MG63 (cell line): Measurements from ENCODE around the gene KLHL22. TPM values are rescaled to one million over a fixed set of nuclear protein-coding genes. Genes with fewer than 3 reads are reported as not detected.
"Not testable (repeated sequence)": the region's sequence is repeated elsewhere in the genome, so short reads cannot be mapped to it uniquely, and the experiment has no call there.

Source experiments
- DNase-seq: peaks from one replicate; pipeline ENCODE4 v3.0.0-alpha.2; 2020
- H3K27me3 ChIP-seq: fragments of 250-450 bp; sonication (Bioruptor Pico); 2 replicates; pipeline ENCODE4 v1.5.1; 2020; ENCODE audit warnings: mild to moderate bottlenecking, moderate library complexity
- H3K36me3 ChIP-seq: fragments of 250-450 bp; sonication (Bioruptor Pico); 2 replicates; pipeline ENCODE4 v1.5.1; 2020; ENCODE audit warnings: mild to moderate bottlenecking, moderate library complexity
- H3K4me3 ChIP-seq: fragments of 250-450 bp; sonication (Bioruptor Pico); 2 replicates; pipeline ENCODE4 v1.5.1; 2020; ENCODE audit warnings: mild to moderate bottlenecking, moderate library complexity
- H3K9me3 ChIP-seq: fragments of 250-450 bp; sonication (Bioruptor Pico); 2 replicates; pipeline ENCODE4 v1.5.1; 2020; ENCODE audit warnings: mild to moderate bottlenecking, moderate library complexity
- total RNA-seq: library from RNA; depleted of rRNA; stranded (reverse); fragments of >200 nt; shearing (Covaris generic); gene quantifications from 2 replicates; pipeline ENCODE4 v1.2.3, GENCODE V29; 2014; ENCODE audit warnings: low replicate concordance

KLHL22 gene
- total RNA-seq, 1 experiment from 2014 or later = 29.1 TPM

- no peak for DNase-seq
- Histone ChIP-seq H3K36me3 (no peaks in the 10 kb centered on the region; the same call in none of the 2 replicates), H3K27me3 (no peaks in the 10 kb centered on the region)
These were observed 6.6 kb downstream of the KLHL22 start for GRCh38 chr22:20488946-20489345.

DNA sequence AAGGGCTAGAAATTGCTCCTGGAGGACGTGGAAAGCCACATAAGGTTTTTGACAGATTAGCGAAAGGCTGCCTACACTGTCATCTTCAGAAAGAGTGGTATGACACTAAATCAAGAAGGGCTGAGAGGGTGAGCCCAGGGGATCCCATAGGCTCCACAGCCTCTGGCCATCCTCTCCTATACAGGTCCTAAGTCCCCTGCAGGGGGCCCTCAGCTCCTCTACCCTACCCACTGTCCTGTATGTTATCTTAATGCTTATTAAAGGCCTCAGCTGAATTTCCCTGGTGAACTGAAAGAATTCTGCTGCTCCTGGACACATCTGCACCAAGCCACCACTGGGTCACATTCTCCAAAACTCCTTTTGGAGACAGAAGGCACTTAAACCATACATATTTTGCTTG lies 7.9 kb downstream of the KLHL22 start:
- DNase-seq = no peak
- H3K9me3 ChIP-seq = no peaks in the 10 kb centered on the region
- H3K27me3 ChIP-seq = no peaks in the 10 kb centered on the region
- no peak overlapping the region for H3K4me3 ChIP-seq
- H3K36me3 ChIP-seq = no peaks in the 10 kb centered on the region; the same call in 1 of the 2 replicates

More at GRCh38 chr22:20488946-20489345, 6.6 kb downstream of the KLHL22 start:
- H3K9me3 ChIP-seq = no peaks in the 10 kb centered on the region
- no peak overlapping the region for H3K4me3 ChIP-seq

- Histone ChIP-seq H3K36me3 (no peaks in the 10 kb centered on the region; the same call in none of the 2 replicates), H3K27me3 (no peaks in the 10 kb centered on the region), H3K9me3 (no peaks in the 10 kb centered on the region), H3K4me3 (no peak overlapping the region)
- DNase-seq = no peak
These were observed 9.4 kb downstream of the KLHL22 start for GRCh38 chr22:20486229-20486628.

- Histone ChIP-seq H3K9me3 (no peaks in the 10 kb centered on the region), H3K4me3 (no peak overlapping the region), H3K36me3 (no peaks in the 10 kb centered on the region; the same call in none of the 2 replicates), H3K27me3 (no peaks in the 10 kb centered on the region)
- DNase-seq = no peak
These were observed 10.5 kb downstream of the KLHL22 start for GRCh38 chr22:20484948-20485683.

- no peak for DNase-seq
- Histone ChIP-seq H3K9me3 (no peaks in the 10 kb centered on the region), H3K27me3 (no peaks in the 10 kb centered on the region)
These were observed 11.8 kb downstream of the KLHL22 start for GRCh38 chr22:20483771-20484170.

GRCh38 chr22:20483143-20483506 lies 12.5 kb downstream of the KLHL22 start:
- not testable (repeated sequence) for H3K4me3 ChIP-seq, H3K36me3 ChIP-seq, H3K27me3 ChIP-seq, DNase-seq, H3K9me3 ChIP-seq

More at GRCh38 chr22:20483771-20484170, 11.8 kb downstream of the KLHL22 start:
- no peaks in the 10 kb centered on the region; the same call in none of the 2 replicates for H3K36me3 ChIP-seq
- H3K4me3 ChIP-seq = no peak overlapping the region

DNA sequence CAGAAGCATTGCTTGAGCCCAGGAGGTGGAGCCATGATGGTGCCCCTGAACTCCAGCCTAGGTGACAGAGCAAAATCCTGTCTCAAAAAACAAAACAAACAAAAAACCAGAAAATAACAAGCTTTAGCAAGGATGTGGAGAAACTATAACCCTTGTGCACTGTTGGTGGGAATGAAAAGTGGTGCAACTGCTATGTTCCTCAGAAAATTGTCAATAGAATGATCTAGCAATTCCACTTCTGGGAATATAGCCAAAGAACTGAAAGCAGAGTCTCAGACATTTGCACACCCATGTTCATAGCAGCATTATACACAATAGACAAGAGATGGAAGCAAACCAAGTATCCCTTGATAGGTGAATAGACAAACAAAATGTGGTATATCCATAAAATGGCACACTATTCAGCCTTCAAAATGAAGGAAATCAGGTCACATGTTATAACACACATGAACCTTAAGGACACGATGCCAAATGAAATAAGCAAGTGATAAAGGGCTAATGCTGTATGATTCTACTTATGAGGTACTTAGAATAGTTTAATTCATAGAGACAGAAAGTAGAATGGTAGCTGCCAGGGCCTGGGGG lies 15.9 kb downstream of the KLHL22 start:
- no peaks in the 10 kb centered on the region for H3K9me3 ChIP-seq
- H3K36me3 ChIP-seq = no peaks in the 10 kb centered on the region; the same call in 1 of the 2 replicates
- H3K4me3 ChIP-seq = no peak overlapping the region
- no peaks in the 10 kb centered on the region for H3K27me3 ChIP-seq
- DNase-seq = no peak

- H3K9me3 ChIP-seq, H3K36me3 ChIP-seq, H3K27me3 ChIP-seq, H3K4me3 ChIP-seq, DNase-seq: not testable (repeated sequence)
These were observed 17.5 kb downstream of the KLHL22 start for GRCh38 chr22:20478059-20478458.

GRCh38 chr22:20475569-20475968 lies 20.0 kb downstream of the KLHL22 start:
- not testable (repeated sequence) for H3K9me3 ChIP-seq, H3K36me3 ChIP-seq, DNase-seq, H3K27me3 ChIP-seq, H3K4me3 ChIP-seq

DNA sequence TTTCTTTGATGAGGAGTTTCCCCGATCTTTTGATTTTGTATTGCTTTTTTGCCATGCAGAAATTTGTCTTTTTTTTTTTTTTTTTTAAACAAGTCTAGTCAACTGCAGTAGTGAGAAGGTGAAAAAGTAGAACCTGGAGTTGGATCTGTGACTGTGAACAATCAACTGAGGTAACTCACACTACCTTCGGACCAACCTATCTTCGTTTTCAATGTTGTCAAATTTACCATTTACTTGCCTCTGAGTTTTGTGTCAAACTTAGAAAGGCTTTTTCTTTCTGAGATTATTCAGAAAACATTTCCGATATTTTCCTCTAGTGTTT lies 20.5 kb downstream of the KLHL22 start:
- no peaks in the 10 kb centered on the region for H3K27me3 ChIP-seq
- no peaks in the 10 kb centered on the region for H3K9me3 ChIP-seq
- no peaks in the 10 kb centered on the region for H3K36me3 ChIP-seq
- no peak for DNase-seq
- no peak overlapping the region for H3K4me3 ChIP-seq

GRCh38 chr22:20472629-20473442 lies 22.8 kb downstream of the KLHL22 start:
- H3K4me3 ChIP-seq = no peak overlapping the region
- DNase-seq = no peak
- H3K9me3 ChIP-seq = no peaks in the 10 kb centered on the region

DNA sequence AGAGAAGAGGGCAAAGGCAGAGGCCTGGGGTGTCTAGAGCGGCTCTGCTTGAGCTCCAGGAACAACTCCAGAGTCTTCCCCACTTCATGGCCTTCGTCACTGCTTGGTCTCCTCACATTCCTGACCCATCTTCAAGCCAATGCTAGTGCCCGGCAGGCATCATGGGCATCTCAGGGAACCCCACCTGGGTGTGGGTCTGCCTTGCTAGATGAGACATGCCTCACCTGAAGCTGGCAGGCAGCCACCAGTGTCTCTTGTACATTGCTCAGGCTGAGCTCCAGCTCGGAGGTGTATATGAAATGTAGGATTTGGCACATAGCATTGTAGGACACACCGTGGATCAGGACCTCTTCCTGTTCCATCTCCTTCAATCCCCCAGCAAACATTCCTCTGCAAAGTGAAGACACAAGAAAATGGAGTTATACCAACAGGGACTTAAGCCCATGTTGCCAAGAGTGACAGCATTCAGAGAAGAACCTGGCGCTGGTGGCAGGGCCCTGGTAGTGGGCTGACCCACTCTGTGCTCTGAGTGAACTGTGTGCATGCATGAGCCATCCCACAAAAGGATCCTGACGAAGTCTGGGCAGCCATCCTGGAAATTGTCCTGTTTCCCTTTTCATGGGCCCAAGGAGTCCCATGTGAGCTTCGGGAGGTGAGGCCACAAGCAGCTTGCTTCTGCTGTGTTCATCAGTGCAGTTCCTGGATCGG lies 24.3 kb downstream of the KLHL22 start:
- H3K36me3 ChIP-seq = no peaks in the 10 kb centered on the region
- no peaks in the 10 kb centered on the region for H3K9me3 ChIP-seq
- no peak overlapping the region for H3K4me3 ChIP-seq
- no peaks in the 10 kb centered on the region for H3K27me3 ChIP-seq
- no peak for DNase-seq

More at GRCh38 chr22:20472629-20473442, 22.8 kb downstream of the KLHL22 start:
- Histone ChIP-seq H3K36me3 (no peaks in the 10 kb centered on the region), H3K27me3 (no peaks in the 10 kb centered on the region)

DNA sequence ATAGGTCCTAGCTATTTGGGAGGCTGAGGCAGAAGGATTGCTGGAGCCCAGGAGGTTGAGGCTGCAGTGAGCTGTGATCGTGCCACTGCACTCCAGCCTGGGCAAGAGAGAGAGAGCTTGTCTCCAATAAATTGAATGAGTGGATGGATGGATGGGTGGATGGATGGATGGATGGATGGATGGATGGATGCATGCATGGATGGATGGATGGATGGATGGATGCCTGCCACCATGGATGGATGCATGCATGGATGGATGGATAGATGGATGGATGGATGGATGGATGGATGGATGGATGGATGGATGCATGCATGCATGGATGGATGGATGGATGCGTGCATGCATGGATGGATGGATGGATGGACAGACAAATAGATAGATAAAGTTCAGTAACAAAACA lies 25.1 kb downstream of the KLHL22 start:
- H3K36me3 ChIP-seq, H3K27me3 ChIP-seq, DNase-seq, H3K9me3 ChIP-seq, H3K4me3 ChIP-seq: not testable (repeated sequence)

DNA sequence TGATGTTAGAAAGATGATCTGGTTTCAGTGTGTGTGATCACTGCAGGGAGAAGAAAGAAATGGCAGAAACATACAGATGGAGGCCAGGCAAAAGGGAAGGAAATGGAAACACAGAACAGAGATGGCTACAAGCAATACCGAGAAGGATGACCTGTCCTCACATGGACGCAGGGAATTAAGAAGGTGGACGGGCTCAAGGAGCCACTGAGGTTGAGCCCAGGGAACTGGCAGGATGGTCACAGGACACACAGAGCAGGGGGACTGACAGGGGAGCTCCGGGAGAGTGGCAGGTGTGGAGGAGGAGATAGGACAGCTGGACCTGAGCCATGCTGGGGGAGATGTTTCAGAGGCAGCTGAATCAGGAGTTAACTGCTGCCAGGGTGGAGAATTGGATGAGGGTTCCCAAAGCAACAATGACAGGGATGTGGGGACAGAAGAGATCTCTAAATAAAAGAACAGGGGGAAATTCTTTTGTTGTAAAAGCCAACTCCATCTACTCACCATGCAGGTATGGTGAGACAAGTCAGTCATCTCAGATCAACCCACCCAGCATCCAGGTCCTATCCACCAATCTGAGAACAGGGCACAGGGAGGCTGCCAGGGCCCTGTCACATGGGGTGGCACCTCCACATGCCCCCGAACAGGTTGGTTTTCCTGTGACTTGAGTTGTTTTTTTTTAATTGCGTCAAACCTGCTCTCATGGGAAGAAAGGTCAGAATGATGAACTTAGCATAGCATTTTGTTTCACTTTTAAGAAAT lies 26.3 kb downstream of the KLHL22 start:
- Histone ChIP-seq H3K4me3 (no peak overlapping the region), H3K27me3 (no peaks in the 10 kb centered on the region), H3K36me3 (peaks cover 4% of the 10 kb centered on the region; the same call in 1 of the 2 replicates), H3K9me3 (no peaks in the 10 kb centered on the region)
- DNase-seq = no peak

DNA sequence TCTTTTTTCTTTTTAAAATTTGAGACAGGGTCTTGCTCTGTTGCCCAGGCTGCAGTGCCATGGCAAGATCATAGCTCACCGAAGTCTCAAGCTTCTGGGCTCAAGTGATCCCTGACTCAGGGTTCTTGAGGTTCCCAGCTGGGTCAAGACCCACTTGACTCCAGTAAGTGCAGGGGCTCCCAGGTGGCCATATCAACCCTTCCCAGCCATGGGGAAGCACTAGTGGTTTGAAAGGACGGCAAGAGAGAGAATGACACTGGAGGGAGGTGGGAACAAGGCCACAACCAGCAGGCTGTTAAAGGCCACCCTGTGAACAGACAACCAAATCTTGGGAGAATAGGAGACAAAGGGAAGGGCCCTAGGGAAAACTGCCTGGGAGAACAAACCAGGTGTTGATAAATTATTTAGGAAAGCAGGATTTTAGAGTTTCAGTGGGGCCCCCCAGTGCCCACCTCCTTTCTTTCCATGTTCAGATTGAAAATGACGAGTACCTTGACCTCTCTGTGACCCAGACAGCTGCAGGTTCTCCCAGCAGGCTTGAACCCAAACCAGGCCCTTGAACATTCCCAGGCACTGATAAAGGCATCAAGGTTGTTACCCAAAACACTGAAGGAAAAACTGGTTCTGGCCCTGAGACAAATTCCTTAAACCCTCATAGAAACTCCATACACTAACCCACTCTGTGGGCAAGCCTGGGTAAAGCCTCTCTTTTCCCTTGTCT lies 28.8 kb downstream of the KLHL22 start:
- no peak for DNase-seq
- Histone ChIP-seq H3K27me3 (no peaks in the 10 kb centered on the region), H3K36me3 (peaks cover 4% of the 10 kb centered on the region), H3K4me3 (no peak overlapping the region), H3K9me3 (no peaks in the 10 kb centered on the region)

GRCh38 chr22:20465759-20466077 lies 29.9 kb downstream of the KLHL22 start:
- DNase-seq = no peak
- H3K36me3 ChIP-seq = peaks cover 7% of the 10 kb centered on the region
- no peaks in the 10 kb centered on the region for H3K9me3 ChIP-seq
- no peaks in the 10 kb centered on the region for H3K27me3 ChIP-seq
- no peak overlapping the region for H3K4me3 ChIP-seq
